ENCODE measurements around the gene LRFN3. TPM values are rescaled to one million over a fixed set of nuclear protein-coding genes. Genes with fewer than 3 reads are reported as not detected.

Gene LRFN3
- total RNA-seq, 2 experiments from 2014 or later, result 2.8 to 6.0 TPM

GRCh38 chr19:35991731-35992450 lies 55.7 kb downstream of the LRFN3 start:
- H3K4me3 ChIP-seq (ENCODE audit: low read depth, low read length, poor library complexity, severe bottlenecking), result no peak overlapping the region
- H3K9me3 ChIP-seq (ENCODE audit: low read length), result peaks cover 5% of the 10 kb centered on the region; the same call in 1 of the 2 replicates
- peaks cover 7% of the 10 kb centered on the region; the same call in 1 of the 2 replicates for H3K36me3 ChIP-seq (ENCODE audit: insufficient read depth, low read length)
- TF ChIP-seq, protein P1, sequence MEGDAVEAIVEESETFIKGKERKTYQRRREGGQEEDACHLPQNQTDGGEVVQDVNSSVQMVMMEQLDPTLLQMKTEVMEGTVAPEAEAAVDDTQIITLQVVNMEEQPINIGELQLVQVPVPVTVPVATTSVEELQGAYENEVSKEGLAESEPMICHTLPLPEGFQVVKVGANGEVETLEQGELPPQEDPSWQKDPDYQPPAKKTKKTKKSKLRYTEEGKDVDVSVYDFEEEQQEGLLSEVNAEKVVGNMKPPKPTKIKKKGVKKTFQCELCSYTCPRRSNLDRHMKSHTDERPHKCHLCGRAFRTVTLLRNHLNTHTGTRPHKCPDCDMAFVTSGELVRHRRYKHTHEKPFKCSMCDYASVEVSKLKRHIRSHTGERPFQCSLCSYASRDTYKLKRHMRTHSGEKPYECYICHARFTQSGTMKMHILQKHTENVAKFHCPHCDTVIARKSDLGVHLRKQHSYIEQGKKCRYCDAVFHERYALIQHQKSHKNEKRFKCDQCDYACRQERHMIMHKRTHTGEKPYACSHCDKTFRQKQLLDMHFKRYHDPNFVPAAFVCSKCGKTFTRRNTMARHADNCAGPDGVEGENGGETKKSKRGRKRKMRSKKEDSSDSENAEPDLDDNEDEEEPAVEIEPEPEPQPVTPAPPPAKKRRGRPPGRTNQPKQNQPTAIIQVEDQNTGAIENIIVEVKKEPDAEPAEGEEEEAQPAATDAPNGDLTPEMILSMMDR (conservative IDR thresholded peaks at IDR 0.05; ENCODE audit: low read length), result no peak
- no peak for TF ChIP-seq EZH2phosphoT487 (IDR thresholded peaks at IDR 0.05; ENCODE audit: borderline replicate concordance, low read depth, low read length)
- no peaks in the 10 kb centered on the region for H4K20me1 ChIP-seq (ENCODE audit: insufficient read depth, low read length)
- no peak overlapping the region for H3K4me2 ChIP-seq (ENCODE audit: low read length)
- ChIA-PET POLR2A (interaction anchor here (0.7 kb wide), 1 partner anchor 62 kb away, joined by 12 read pairs; the partner anchor contains the start of gene THAP8), CTCF (ENCODE audit: unreplicated experiment) (no interaction called here)
- H3K27ac ChIP-seq (ENCODE audit: low read depth, low read length, poor library complexity, severe bottlenecking), result no peak overlapping the region
- H3K79me2 ChIP-seq (ENCODE audit: insufficient read depth, low read depth, low read length), result peaks cover 16% of the 10 kb centered on the region
- H2AFZ ChIP-seq (ENCODE audit: low read length), result no peak overlapping the region
- intact Hi-C loops (cut with micrococcal nuclease; ENCODE audit: unreplicated experiment), result no loop called here
- BruUV-seq (replicated peaks), result no TSS peak
- DNase-seq (ENCODE audit: low spot score), result no peak
- peaks cover 20% of the 10 kb centered on the region for H3K4me1 ChIP-seq (ENCODE audit: insufficient read depth, low read length, poor library complexity, severe bottlenecking)
- H3K9me2 ChIP-seq (ENCODE audit: insufficient read depth, low read length), result no peaks in the 10 kb centered on the region

DNA sequence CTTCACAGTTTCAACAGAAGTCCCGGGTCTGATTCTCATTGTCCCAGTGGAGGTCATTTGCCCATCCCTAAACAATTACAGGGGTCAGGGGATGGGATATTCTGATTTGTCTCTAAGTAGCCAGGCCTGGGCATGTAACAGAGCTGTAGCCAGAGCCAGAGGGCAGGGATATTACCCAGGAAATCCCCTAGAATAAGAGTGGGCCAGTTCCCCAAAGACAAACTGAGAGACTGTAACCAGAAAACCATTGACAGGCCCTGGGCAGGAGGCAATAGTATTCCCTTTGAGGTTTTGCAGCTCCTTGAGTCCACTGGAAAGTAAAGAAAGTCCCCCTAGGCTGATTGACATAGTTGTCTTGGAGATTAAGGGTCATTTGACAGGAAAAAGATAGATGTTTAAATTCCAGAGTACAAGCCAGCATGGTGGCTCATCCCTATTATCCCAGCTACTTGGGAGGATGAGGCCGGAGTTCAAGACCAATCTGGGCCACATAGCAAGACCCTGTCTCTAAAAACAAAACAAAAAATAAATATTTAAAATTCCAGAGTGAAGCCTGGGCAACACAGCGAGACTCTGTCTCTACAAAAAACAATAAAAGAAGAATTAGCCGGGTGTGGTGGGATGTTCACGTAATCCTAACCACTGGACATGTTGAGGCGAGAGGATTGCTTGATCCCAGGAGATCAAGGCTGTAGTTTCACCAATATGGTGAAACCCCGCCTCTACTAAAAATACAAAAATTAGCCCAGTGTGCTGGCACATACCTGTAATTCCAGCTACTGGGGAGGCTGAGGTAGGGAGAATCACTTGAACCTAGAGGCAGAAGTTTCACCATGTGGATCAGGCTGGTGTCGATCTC lies 57.0 kb downstream of the LRFN3 start:
- no TSS peak for BruUV-seq (replicated peaks)

More for the DNA sequence above, 57.0 kb downstream of the LRFN3 start:
- peaks cover 16% of the 10 kb centered on the region for H3K79me2 ChIP-seq (ENCODE audit: insufficient read depth, low read depth, low read length)
- CTCF ChIA-PET (ENCODE audit: unreplicated experiment), result no interaction called here
- H3K27ac ChIP-seq (ENCODE audit: low read depth, low read length, poor library complexity, severe bottlenecking), result no peak overlapping the region
- DNase-seq (ENCODE audit: low spot score), result no peak
- TF ChIP-seq, protein P1 (conservative IDR thresholded peaks at IDR 0.05; ENCODE audit: low read length), result no peak
- TF ChIP-seq EZH2phosphoT487 (IDR thresholded peaks at IDR 0.05; ENCODE audit: borderline replicate concordance, low read depth, low read length), result no peak
- no peaks in the 10 kb centered on the region for H4K20me1 ChIP-seq (ENCODE audit: insufficient read depth, low read length)
- intact Hi-C loops (cut with micrococcal nuclease; ENCODE audit: unreplicated experiment), result no loop called here
- H3K9me2 ChIP-seq (ENCODE audit: insufficient read depth, low read length), result no peaks in the 10 kb centered on the region
- no peak overlapping the region for H3K4me2 ChIP-seq (ENCODE audit: low read length)
- no peak overlapping the region for H2AFZ ChIP-seq (ENCODE audit: low read length)
- peaks cover 16% of the 10 kb centered on the region for H3K4me1 ChIP-seq (ENCODE audit: insufficient read depth, low read length, poor library complexity, severe bottlenecking)
- POLR2A ChIA-PET, result no interaction called here
- peaks cover 5% of the 10 kb centered on the region; the same call in 1 of the 2 replicates for H3K9me3 ChIP-seq (ENCODE audit: low read length)
- H3K4me3 ChIP-seq (ENCODE audit: low read depth, low read length, poor library complexity, severe bottlenecking), result no peak overlapping the region
- peaks cover 13% of the 10 kb centered on the region; the same call in 1 of the 2 replicates for H3K36me3 ChIP-seq (ENCODE audit: insufficient read depth, low read length)

Data from OCI-LY7 (cell line).